GM18502 (cell line): ENCODE data around the gene BSX.

ENCODE experiments used
- ATAC-seq: cut with Tn5 transposase; IDR thresholded peaks from one replicate; pipeline ENCODE4 v1.9.1; 2021; ENCODE audit warnings: mild to moderate bottlenecking; ENCODE audit not compliant: unreplicated experiment, poor library complexity

BSX gene

GRCh38 chr11:122981388-122982264 lies at the start of gene BSX:
Gene BSX (minus strand): TSS chr11:122981834. CDS start chr11:122981671, 163 bp downstream.
- no peak for ATAC-seq

GRCh38 chr11:123030517-123030916 lies 48.9 kb upstream of the BSX start:
- ATAC-seq, result no peak

GRCh38 chr11:123020968-123021367 lies 39.3 kb upstream of the BSX start:
- peak; percentile 69 for ATAC-seq

- no peak for ATAC-seq
Observed at GRCh38 chr11:123018702-123019101, 37.1 kb upstream of the BSX start.

GRCh38 chr11:123011510-123011909 lies 29.9 kb upstream of the BSX start:
- no peak for ATAC-seq

GRCh38 chr11:123006860-123007542 lies 25.4 kb upstream of the BSX start:
- no peak for ATAC-seq

- no peak for ATAC-seq
Observed at GRCh38 chr11:123000721-123001120, 19.1 kb upstream of the BSX start.

GRCh38 chr11:122998727-122999366 lies 17.2 kb upstream of the BSX start:
- no peak for ATAC-seq

- ATAC-seq, result no peak
Observed at GRCh38 chr11:122995526-122995925, 13.9 kb upstream of the BSX start.

- no peak for ATAC-seq
Observed at GRCh38 chr11:122984186-122985011, 2.8 kb upstream of the BSX start.

- ATAC-seq, result no peak
Observed at GRCh38 chr11:122983438-122984185, 2.0 kb upstream of the BSX start.

GRCh38 chr11:122979815-122980595 lies 1.6 kb downstream of the BSX start:
- ATAC-seq, result no peak

- no peak for ATAC-seq
Observed at GRCh38 chr11:122979103-122979814, 2.4 kb downstream of the BSX start.

GRCh38 chr11:122978299-122978620 lies 3.4 kb downstream of the BSX start:
- ATAC-seq, result no peak

- no peak for ATAC-seq
Observed at GRCh38 chr11:122977470-122978298, 4.0 kb downstream of the BSX start.

GRCh38 chr11:122976734-122977469 lies 4.7 kb downstream of the BSX start:
- ATAC-seq, result no peak
